Ovary (tissue), 3 donors: Measurements from ENCODE around the gene LIX1.

ENCODE experiments used
- EP300 ChIP-seq: sonication (generic); formaldehyde crosslinking; IDR thresholded peaks from one replicate; pipeline ENCODE4 v1.6.1; 2017; ENCODE audit warnings: antibody characterized with exemption
- POLR2A ChIP-seq: fragments of 450-650 bp; IDR thresholded peaks from one replicate; pipeline ENCODE4 v1.6.1; 2017; ENCODE audit warnings: antibody characterized with exemption, mild to moderate bottlenecking, moderate library complexity
- TF ChIP-seq, protein P1 (sequence below), 3 donors: fragments of 450-650 bp in 2 of 3; fragments of 200-600 bp in 1 of 3; IDR thresholded peaks; one replicate each; pipeline versions ENCODE4 v1.5.1 to v1.8.0; 2016 to 2022; ENCODE audit warnings: antibody characterized with exemption in 3 of 3, mild to moderate bottlenecking in 1 of 3
- donor health status: DM: no; HTN: no; CAD: no.

DNA sequence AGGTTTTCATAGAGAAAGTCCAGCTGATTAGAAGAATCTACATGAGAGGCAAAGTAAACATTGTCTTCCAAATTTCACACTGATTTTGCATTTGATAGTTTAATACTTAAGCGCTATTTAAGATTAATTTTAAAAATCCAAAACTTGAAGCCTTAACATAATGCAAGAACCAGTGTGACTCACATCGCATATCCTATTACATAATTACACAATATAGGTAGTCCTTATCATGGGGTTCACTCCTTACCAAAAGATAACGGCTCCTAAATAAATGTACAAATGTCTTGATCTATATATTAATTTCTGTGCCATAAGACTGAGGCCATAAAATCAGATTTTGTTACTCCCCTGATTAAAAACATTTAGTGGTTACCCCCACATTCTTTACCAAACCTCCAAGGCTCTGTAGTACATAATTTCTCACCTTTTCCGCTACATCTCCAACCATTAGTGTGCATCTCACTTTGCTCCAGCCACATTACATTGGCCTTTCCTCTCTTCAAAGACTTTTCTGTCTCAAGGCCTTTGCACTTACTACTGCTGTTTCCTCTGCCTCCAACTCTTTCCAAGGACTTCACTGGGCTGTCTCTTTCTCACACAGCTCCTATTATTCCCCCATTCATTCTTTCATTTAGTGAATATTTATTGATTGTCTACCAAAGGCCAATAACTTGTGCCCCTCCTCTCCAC, 39.6 kb upstream of the LIX1 start:
- no peak for TF ChIP-seq EP300
- TF ChIP-seq, protein P1, sequence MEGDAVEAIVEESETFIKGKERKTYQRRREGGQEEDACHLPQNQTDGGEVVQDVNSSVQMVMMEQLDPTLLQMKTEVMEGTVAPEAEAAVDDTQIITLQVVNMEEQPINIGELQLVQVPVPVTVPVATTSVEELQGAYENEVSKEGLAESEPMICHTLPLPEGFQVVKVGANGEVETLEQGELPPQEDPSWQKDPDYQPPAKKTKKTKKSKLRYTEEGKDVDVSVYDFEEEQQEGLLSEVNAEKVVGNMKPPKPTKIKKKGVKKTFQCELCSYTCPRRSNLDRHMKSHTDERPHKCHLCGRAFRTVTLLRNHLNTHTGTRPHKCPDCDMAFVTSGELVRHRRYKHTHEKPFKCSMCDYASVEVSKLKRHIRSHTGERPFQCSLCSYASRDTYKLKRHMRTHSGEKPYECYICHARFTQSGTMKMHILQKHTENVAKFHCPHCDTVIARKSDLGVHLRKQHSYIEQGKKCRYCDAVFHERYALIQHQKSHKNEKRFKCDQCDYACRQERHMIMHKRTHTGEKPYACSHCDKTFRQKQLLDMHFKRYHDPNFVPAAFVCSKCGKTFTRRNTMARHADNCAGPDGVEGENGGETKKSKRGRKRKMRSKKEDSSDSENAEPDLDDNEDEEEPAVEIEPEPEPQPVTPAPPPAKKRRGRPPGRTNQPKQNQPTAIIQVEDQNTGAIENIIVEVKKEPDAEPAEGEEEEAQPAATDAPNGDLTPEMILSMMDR (IDR thresholded peaks at IDR 0.05) = no peak
- TF ChIP-seq POLR2A = no peak
